GM21528 (cell line): ENCODE data around the gene TCEAL7.
A peak's percentile ranks its signal among the peaks of the same experiment; 100 is the strongest.
"Not testable (repeated sequence)": the region's sequence is repeated elsewhere in the genome, so short reads cannot be mapped to it uniquely, and the experiment has no call there.

Experiments
- ATAC-seq: cut with Tn5 transposase; IDR thresholded peaks from one replicate; pipeline ENCODE4 v1.9.1; 2021; ENCODE audit warnings: mild to moderate bottlenecking, moderate library complexity; ENCODE audit not compliant: unreplicated experiment, low FRiP score

TCEAL7 gene, protein sequence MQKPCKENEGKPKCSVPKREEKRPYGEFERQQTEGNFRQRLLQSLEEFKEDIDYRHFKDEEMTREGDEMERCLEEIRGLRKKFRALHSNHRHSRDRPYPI

DNA sequence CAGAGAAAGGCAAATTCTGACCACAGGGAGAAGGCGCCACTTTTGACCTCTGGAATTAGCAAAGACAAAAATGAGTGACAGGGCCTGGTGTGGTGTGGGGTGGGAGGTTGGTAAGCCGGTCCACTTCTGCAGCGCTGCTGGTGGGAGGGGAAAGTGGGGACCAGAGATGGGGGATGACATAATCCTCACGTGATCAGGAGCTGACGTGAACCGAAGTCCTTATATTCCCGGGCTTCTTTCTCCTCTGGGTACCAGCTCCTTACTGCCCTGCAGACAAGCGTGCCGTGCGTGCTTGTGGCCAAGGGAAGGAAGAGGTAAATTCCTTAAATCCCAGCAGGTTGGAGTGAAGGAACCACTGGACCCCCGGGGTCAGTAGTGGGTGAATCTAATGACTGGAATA lies at the start of gene TCEAL7:
Gene TCEAL7 (plus strand): TSS at position 249 of the 400 bp plus-strand sequence. CDS start 1,165 bp downstream, outside the sequence.
- ATAC-seq = no peak

DNA sequence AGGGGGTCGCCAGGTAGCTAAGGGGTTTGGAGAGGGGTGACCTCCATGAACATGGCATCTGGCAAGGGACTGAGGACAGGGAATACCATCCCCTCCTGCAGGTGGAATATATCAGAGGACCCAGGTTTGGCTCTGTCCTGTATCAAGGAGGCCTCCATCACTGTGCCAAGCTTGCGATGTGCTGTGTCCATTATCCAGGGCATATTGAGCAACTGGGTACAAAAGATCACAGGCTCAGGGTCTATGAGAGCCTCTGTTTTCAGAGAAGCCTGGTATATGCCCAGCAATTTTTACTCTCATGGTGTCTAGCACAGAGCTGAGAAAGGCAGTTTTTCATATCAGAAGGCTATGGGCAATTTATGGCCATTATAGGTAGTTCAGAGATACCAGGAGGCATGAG lies 36.9 kb upstream of the TCEAL7 start:
- ATAC-seq = no peak

DNA sequence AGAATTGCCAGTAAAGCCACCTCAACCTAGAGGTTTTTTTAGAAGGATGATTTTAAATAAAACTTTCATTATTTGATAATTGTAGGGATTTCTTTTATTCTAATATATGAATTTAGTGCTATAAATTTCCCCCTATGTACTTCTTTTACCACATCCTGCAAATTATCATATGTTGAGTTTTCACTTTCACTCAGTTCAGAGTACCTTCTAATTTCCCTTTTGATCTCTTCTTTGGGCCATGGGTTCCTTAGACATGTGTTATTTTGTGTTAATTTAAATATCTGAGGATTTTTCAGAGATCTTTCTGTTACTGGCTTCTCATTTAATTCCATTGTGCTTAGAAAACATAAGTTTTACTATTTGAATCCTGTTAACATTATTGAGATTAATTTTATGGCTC lies 25.3 kb upstream of the TCEAL7 start:
- ATAC-seq = no peak

DNA sequence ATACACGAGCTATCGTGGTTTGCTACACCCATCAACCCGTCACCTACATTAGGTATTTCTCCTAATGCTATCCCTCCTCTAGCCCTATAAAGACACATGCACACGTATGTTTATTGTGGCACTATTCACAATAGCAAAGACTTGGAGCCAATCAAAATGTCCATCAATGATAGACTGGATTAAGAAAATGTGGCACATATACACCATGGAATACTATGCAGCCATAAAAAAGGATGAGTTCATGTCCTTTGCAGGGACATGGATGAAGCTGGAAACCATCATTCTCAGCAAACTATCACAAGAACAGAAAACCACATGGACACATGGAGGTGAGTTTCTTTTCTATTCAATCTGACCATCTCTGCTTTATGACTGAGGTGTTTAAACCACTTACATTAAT lies 24.4 kb upstream of the TCEAL7 start:
- ATAC-seq = not testable (repeated sequence)

DNA sequence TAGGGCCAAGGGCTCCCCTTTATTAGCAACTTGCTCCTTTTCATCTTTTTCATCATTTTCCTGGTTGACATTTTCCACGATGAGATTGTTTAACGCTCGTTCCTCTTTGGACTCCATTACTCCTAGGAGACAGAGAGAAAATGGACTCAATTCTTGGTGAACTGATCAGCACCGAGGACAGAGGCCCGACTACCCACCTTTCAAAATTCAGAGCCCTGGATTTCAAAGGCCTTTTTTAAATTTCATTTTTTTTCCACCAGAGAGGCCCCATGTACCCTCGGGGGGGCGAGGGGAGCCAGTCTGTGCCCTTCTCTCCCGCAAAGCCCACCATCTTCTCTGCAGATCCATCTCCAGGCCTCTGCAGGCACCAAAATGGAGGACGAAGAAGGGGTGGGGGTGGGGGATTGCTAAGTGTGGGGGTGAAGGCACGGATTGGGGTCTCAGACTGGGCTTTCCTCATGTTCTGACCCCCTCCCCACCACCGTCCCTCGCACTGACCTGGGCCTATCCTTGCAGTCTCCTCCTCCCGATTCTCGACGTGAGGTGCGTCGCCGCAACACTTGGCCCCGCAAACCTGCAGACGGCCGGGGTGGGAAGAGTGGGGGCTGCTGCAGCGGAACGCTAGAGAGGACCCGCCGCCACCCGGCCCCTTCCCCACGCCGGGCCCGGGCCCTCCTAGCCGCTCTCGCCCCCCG lies 20.0 kb upstream of the TCEAL7 start:
- no peak for ATAC-seq

DNA sequence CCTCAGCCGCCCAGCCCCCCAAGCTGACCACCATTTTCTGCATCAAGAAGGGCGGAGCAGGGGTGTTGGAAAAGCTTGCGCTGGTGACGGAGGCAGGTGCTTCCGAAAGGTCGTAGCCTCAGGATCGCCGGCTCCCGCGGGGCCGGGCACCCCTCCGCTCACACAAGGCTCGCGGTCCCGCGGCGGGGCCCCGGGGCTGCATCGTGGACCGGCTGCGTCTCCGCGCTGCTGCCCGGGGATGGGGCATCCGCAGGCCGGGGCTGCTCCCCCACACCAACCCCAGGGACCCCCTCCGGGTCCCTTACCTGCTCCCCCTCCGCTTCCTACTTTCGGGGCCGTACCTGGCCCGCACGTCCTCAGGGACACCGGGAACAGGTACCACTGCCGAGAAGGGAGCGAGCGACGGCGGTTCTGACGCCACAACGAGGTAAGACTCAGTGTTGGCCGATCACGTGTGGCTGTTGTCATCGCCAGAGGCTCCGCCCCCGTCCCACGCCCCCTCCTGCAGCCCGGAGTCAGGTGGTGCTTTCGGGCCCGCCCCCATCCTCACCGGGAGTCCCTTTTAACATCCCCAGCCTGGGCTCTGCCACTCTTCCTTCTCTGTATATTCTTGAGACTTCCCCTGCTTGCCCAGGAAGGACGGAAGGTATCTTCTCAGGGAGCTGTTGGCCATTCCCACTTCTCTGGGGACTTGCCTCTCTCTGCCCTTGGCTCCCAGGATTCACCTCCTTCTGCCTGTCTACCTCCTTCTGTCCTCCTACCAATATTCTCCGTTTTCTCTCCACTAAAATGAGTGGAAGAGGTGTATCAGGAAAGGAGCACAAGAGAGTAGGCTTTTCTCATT lies 19.3 kb upstream of the TCEAL7 start, which contains the start of gene BEX2:
Gene BEX2 (minus strand): TSS at position 436 of the 844 bp plus-strand sequence. CDS start 1,014 bp downstream, outside the sequence.
- ATAC-seq = peak; percentile 94

DNA sequence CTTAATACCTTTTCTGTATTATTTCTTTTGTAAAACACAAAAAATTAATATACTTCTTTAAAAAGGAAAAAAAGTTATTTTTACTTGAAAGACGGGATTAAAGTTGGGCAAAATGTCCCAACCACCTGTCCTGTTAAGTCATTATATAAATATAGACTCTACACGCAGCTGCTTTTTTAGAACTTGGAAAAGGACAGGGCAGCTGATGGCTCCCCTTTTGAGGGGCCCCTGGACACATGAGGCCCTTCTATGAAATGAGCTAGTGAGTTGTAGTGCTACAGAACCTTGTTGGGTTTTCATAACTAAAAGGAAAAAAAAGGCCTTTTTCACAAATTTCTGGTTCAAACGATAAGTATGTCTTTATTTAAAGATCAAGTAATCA lies 18.6 kb upstream of the TCEAL7 start:
- no peak for ATAC-seq

DNA sequence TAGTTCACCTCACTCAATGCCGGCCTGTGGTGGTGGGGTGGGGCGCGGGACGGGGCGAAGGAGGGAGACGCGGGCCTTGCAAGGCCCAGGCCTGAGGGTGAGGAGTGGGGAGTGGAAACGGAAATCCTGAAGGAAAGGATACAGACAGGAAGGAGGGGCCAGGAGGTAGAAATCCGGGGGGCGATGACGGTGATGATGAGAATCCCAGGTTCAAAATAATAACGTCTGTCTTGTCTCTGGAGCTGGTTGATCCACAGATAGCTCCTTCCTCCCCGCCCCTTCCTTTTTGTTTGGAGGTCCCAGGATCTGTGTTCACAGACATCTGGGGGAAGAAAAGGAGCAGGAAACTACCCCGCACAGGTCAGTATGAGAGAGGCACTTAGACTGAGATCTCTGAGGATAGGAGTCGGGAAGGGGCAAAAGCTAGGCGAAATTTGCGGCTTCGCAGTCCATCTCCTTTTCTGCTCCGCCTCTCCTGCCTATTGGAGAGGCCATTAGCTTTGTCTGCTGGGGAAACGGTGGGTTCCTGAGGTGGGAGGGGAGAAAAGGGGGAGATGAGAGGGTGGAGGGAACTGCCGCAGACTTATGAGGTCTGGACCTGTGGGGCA lies 746 bp downstream of the TCEAL7 start:
- no peak for ATAC-seq

DNA sequence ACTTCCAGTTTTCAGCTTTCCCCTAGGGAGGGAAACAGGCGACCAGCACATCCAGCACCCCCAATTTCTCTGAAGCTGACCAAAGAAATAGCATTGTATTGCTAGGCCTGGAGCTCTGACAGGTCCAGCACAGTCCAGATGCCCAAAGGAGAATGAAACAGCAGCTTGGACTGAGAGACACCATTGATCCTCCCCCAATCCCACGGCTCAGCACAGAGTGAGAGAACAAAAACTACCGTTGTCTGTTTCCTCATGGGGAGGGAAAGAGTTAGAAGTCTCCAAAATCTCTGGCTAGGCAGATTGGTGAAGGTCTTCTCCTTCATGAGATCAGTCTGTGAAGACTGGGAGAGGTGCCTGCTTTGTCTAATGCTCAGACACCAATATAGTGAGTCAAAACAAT lies 8.6 kb downstream of the TCEAL7 start:
- ATAC-seq = no peak

DNA sequence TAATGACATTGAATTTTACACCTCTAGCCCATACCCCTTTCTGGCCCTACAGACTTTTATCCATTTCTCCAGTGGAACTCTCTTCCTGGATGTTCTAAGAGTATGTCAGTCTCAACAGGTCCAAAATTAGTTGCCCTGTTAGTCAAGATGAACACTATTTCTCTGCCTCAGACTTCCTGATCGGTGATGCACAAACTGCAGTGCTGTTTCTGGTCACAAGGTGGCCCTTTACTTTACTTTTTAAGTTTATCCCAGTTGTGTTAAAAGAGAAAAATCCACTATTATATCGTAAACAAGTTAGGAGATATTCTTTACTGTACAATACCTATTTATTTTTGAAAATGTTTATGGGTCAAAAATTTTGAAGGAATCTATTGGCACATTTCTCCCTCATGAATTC lies 13.1 kb downstream of the TCEAL7 start:
- ATAC-seq = no peak

DNA sequence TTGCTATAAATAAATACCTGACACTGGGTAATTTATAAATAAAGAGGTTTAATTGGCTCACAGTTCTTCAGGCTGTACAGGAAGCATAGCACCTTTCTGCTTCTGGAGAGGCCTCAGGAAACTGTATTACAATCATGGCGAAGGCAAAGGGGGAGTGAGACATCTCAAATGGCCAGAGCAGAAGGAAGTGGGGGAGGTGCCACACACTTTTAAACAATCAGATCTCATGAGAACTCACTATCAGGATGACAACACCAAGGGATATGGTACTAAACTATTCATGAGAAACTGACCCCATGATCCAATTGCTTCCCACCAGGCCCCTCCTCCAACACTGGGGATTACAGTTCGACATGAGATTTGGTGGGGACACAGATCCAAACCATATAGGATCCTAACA lies 14.6 kb downstream of the TCEAL7 start:
- no peak for ATAC-seq

DNA sequence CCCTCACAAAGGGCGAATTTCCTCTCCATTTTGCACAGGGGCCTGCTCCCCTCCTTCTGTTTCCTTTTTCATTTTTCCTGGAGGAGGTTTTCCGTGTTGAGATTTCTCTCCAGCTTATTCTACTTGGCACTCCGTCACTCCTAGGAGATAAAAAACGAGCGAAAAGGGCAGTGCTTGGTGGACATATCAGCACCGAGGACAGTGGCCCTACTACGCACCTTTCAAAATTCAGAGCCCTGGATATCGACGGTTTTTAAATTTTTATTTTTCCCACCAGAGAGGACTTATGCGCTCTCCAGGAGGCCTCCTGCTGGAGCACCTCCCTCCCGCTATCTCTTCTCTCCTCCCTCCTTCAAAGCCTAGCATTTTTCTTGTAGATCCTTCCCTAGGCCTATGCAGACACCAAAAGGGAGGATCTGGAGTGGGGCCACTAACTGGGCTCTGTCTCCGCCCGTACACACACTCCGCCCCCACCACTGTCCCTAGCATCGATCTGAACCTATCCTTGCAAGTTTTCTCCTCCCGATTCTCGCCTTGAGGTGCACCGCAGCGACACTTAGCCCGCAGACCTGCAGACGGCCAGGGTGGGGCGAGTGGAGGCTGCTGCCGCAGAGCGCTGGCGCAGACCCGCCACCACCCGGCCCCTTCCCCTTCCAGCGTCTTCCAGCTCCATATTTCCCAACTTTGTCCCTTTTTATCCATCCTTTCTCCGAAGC lies 17.8 kb downstream of the TCEAL7 start:
- ATAC-seq = no peak

DNA sequence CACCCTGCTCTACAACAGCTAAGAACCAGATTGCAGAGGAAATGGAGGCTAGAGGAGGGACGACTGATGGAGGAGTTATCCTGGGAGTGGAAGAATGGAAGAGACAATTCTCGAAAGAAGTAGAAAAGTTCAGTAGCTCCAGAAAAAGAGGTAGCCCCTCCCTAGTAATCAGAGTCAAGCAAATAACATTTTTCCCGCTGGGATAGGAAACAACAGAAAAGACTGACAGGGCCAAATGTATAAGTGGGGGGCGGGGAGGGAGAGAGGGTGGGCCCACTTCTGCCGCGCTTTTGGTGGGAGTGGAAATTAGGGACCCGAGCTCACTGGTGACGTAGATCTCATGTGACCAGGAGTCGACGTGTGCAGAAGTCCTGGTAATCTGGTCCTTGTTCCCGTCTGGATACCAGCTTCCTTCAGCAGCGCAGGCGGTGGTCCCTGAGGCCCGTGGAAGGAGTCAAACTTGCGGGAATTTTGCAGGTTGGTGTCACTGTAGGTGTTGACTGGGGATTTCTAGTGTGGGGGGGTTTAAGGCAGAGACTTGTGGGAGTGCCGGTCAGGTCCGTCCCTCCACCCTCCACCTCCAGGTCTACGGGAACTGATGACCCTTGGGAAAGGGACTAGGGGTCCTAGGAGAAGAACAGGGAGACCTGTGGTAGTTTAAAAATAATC lies 26.2 kb downstream of the TCEAL7 start, which contains the start of gene TCEAL9:
Gene TCEAL9 (plus strand): TSS at position 377 of the 669 bp plus-strand sequence. CDS start 1,179 bp downstream, outside the sequence.
- ATAC-seq = no peak

DNA sequence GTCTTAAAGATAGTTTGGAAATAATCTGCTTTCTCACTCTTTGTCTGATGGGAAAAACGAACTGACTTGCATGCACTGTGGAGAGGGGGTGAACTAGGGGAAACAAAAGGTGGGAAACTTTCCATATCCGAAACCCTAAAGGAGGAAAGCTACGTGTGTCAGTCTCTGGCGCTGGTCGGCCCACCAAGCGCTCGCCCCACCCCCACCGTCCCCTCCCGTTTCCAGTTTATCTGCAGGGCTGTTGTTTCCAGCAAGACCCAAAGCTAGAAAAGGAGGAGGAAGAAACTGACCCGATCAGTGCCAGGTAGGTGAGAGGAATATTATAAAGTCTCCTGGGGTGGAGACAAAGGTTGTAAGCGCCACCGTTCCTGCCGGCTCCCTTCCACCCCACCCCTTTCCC lies 26.8 kb downstream of the TCEAL7 start:
- ATAC-seq = no peak

DNA sequence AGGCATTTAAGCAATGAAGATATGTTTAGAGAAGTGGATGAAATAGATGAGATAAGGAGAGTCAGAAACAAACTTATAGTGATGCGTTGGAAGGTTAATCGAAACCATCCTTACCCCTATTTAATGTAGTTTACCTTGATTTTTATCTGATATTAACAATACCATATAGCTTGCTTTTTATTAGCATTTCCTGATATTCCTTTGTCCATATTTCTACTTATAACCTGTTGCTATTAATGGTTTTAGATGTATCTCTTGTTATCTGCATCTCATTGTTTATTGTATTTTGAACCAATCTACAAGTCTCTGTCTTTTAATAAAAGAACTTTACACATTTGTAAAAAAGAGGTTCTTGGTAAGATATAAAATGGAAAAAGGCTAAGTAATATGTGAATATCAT lies 27.8 kb downstream of the TCEAL7 start:
- ATAC-seq = no peak

DNA sequence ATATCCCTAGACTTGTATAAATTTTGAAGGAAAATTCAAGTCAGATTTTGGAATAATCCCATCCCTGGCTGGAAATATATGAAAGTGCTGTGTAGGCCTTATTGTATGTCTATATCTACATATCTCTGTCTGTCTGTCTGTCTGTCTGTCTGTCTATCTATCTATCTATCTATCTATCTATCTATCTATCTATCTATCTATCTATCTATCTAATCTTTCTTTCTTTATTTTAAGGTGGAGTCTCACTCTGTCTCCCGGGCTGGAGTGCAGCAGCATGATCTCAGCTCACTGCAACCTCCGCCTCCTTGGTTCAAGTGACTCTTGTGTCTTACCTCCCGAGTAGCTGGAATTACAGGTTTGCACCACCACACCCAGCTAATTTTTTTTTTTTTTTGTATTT lies 29.6 kb downstream of the TCEAL7 start:
- not testable (repeated sequence) for ATAC-seq

DNA sequence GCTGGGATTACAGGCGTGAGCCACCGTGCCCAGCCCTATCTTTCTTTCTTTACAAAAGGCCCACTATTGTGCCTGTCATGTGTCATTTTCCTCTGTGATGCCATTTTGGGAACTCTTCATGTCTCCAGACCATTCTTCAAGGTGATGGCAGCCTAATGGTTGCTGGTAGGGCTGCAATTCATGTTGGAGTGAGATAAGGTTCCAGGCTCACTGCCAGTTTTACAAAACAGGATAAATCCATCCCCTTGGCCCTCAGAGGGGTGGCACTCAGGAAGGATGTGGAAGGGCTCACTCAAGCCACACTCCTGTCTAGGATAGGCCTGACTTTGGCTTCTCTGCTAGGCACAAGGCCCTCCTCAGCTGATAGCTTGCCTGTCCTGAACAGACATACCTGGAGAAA lies 30.1 kb downstream of the TCEAL7 start:
- no peak for ATAC-seq

DNA sequence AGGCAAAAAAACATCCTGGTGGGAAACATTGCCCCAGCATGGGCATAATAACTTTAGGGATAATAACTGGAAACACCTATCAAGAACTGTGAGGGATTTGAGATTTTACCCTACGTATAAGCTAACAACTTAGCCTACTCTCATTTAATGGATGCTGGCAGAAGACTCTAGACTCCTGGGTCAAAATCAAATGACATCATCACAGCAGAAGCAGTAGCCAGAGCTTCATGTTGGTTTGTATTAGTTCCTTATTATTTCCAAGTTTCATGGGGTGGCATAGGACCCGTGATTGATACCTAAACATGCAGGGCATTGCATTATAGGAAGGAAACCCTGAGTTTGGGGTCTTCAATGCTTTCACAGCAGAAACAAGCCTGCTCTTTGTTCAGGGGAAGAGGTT lies 30.9 kb downstream of the TCEAL7 start:
- no peak for ATAC-seq

DNA sequence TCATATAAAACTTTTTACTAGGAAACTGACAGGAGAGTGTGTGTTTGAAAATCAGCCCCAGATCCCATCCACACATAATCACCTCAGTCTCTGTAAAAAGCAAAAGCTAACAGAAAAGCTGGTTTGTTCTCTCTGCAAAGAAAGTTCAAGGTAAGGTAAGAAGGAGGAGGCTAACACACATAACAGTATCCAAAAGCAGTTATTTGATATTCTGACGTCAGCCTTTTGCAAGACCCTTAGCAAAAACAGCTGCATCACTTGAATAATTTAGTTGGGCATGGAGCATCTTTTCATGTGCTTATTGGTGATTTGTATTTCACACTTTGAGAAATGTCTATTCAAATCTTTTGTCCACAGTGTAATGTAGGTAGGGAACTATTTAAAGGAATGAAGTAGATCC lies 31.8 kb downstream of the TCEAL7 start:
- no peak for ATAC-seq

DNA sequence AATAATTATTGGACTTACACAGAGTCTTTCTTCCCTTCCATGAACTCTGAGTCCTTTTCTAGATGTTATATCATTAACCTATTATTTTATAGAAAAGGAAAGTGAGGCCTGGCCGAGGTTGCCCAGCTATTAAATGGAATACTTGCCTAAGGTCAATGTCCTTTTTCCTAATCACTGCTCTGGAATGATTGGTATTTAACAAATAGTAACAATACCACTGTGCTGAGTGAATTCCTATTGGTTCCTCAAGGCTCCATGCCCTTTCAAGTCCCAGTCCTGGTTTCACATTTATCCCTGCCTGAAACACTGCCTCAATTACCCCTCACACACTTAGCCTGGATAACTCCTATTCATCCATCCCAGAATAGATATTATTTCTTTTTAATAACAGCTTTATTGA lies 32.4 kb downstream of the TCEAL7 start:
- ATAC-seq = no peak
